GM12878 (cell line): ENCODE data around the gene SMIM21. TPM values are rescaled to one million over a fixed set of nuclear protein-coding genes. Genes with fewer than 3 reads are reported as not detected.

Source experiments
- ATAC-seq: fragments of 200-7000 bp; cut with Tn5 transposase; 3 replicates; pipeline ENCODE4 v1.9.1; 2020; ENCODE audit warnings: mild to moderate bottlenecking, moderate library complexity
- BruUV-seq: library from RNA; stranded (reverse); fragments of 400-500 nt; replicated peaks from 2 replicates; lab custom pipeline; 2021; lab: Mats Ljungman, UMichigan
- CTCF ChIA-PET: fragments of 300-600 bp; sonication (Branson Sonifier 250); formaldehyde crosslinking; extraction: SDS; loops from one replicate; lab custom pipeline; 2021; ENCODE audit warnings: inconsistent platforms; lab: Yijun Ruan, JAX
- POLR2A ChIA-PET: fragments of 350-600 bp; formaldehyde crosslinking; extraction: SDS; loops from one replicate; lab custom pipeline; 2021; ENCODE audit warnings: inconsistent platforms; lab: Charles Lee
- RAD21 ChIA-PET: fragments of 300-600 bp; sonication (Branson Sonifier 250); formaldehyde crosslinking; loops from one replicate; lab custom pipeline; 2023; ENCODE audit warnings: antibody characterized with exemption; ENCODE audit not compliant: unreplicated experiment; lab: Charles Lee
- SMC1A ChIA-PET: fragments of 300-600 bp; sonication (Branson Sonifier 250); formaldehyde crosslinking; loops from one replicate; lab custom pipeline; 2023; ENCODE audit not compliant: unreplicated experiment, uncharacterized antibody; lab: Charles Lee
- DNase-seq: peaks from one replicate; pipeline ENCODE4 v3.0.0-alpha.2; 2011; ENCODE audit warnings: low read depth, low spot score
- FAIRE-seq: peaks from 3 replicates; lab custom pipeline; 2011; peaks lifted over from hg19 to GRCh38; lab: Jason Lieb, UNC
- H2AFZ ChIP-seq: 2 replicates; pipeline ENCODE4 v1.6.0; 2011; ENCODE audit warnings: low read depth, low read length, control low read depth; ENCODE audit not compliant: control insufficient read depth
- H3K27ac ChIP-seq: 2 replicates; pipeline ENCODE4 v1.5.1; 2011; ENCODE audit warnings: control low read depth; ENCODE audit not compliant: control insufficient read depth, insufficient read depth
- H3K27me3 ChIP-seq, 2 experiments: replicated peaks in 1 of 2; 2 replicates each; pipeline versions ENCODE4 v1.6.0 to v1.6.1; 2011; ENCODE audit warnings: low read length in 1 of 2; ENCODE audit not compliant: control insufficient read depth in 2 of 2, insufficient read depth in 2 of 2
- H3K36me3 ChIP-seq, 2 experiments: 2 replicates each; pipeline ENCODE4 v1.5.1; 2011; ENCODE audit warnings: low read length in 1 of 2; ENCODE audit not compliant: control insufficient read depth in 2 of 2, insufficient read depth in 2 of 2
- H3K4me1 ChIP-seq: 2 replicates; pipeline ENCODE4 v1.6.1; 2011; ENCODE audit warnings: mild to moderate bottlenecking, low read length, moderate library complexity, mixed read lengths; ENCODE audit not compliant: control insufficient read depth, insufficient read depth
- H3K4me2 ChIP-seq: 2 replicates; pipeline ENCODE4 v1.6.0; 2011; ENCODE audit warnings: control low read depth; ENCODE audit not compliant: control insufficient read depth, insufficient read depth
- H3K4me3 ChIP-seq: fragments of 200-600 bp; sonication (generic); 2 replicates; pipeline ENCODE4 v1.5.1; 2016
- H3K79me2 ChIP-seq: 2 replicates; pipeline ENCODE4 v1.6.0; 2011; ENCODE audit warnings: low read length; ENCODE audit not compliant: control insufficient read depth, insufficient read depth
- H3K9ac ChIP-seq: 2 replicates; pipeline ENCODE4 v1.8.0; 2011; ENCODE audit warnings: low read length, control low read depth, mixed read lengths; ENCODE audit not compliant: control insufficient read depth, insufficient read depth
- H3K9me3 ChIP-seq: replicated peaks from 3 replicates; pipeline ENCODE4 v1.5.1; 2011; ENCODE audit warnings: mild to moderate bottlenecking, low read length; ENCODE audit not compliant: control insufficient read depth, insufficient read depth
- H4K20me1 ChIP-seq: 2 replicates; pipeline ENCODE4 v1.6.0; 2011; ENCODE audit not compliant: control insufficient read depth, insufficient read depth
- CHD4 ChIP-seq: fragments of 200-600 bp; sonication (generic); IDR thresholded peaks from 2 replicates; pipeline ENCODE4 v1.6.1; 2016; ENCODE audit warnings: mild to moderate bottlenecking
- DPF2 ChIP-seq: fragments of 450-650 bp; IDR thresholded peaks from 2 replicates; pipeline ENCODE4 v1.6.1; 2017; ENCODE audit warnings: mild to moderate bottlenecking
- HCFC1 ChIP-seq: fragments of 150-350 bp; IDR thresholded peaks from 2 replicates; pipeline ENCODE4 v1.6.1; 2014; ENCODE audit warnings: low read length
- IRF4 ChIP-seq: IDR thresholded peaks from 2 replicates; pipeline ENCODE4 v1.6.1; 2011; ENCODE audit warnings: low read depth, low read length
- RCOR1 ChIP-seq: conservative IDR thresholded peaks from 2 replicates; pipeline ENCODE4 v1.6.1; 2012; ENCODE audit warnings: low read depth, low read length, improper control_type of control experiment
- ZSCAN29 ChIP-seq: fragments of 450-650 bp; IDR thresholded peaks from 2 replicates; pipeline ENCODE4 v1.6.1; 2017; ENCODE audit warnings: mild to moderate bottlenecking, moderate library complexity
- WGBS: methylation state at CpG from one replicate; pipeline ENCODE4 v1.1.6; 2016; ENCODE audit warnings: low lambda C conversion rate; ENCODE audit not compliant: insufficient replicate concordance, insufficient coverage; ENCODE audit errors: missing lambda C conversion rate; 5-methylcytosine and 5-hydroxymethylcytosine counted together
- in situ Hi-C: fragments of 300-500 bp; cut with MboI; formaldehyde crosslinking; loops from 9 replicates; pipeline ENCODE4 v1.14.3; 2018; ENCODE audit warnings: mixed read lengths
- intact Hi-C: fragments of 100-400 bp; cut with micrococcal nuclease; formaldehyde crosslinking; loops from one replicate; pipeline ENCODE4 v1.14.2; 2022; ENCODE audit not compliant: unreplicated experiment
- polyA plus RNA-seq, 11 experiments: library from polyadenylated mRNA; depleted of rRNA in 4 of 11; unstranded in 6 of 11; stranded (reverse) in 5 of 11; fragments of >200 nt; fragmentation: Nextera tagmentation in 4 of 11; fragmentation: Illumina TruSeq in 1 of 11; extraction: Ambion mirVana in 4 of 11; extraction: Trizol in 1 of 11; gene quantifications; 1 replicate in 1 of 11; 2 replicates in 10 of 11; pipeline versions ENCODE4 v1.2.1 to v1.2.3, GENCODE V29; 2011 to 2016; ENCODE audit warnings: inconsistent platforms in 2 of 11, missing spikeins in 2 of 11, low read depth in 1 of 11
- total RNA-seq, 4 experiments: library from RNA; depleted of rRNA in 3 of 4; stranded (reverse); fragments of >200 nt in 3 of 4; fragmentation: Illumina TruSeq in 1 of 4; extraction: Trizol in 1 of 4; gene quantifications; 2 replicates each; pipeline versions ENCODE4 v1.2.1 to v1.2.3, GENCODE V29; 2013 to 2021
- TF ChIP-seq, protein P1 (sequence below): fragments of 150-350 bp; IDR thresholded peaks from 2 replicates; pipeline ENCODE4 v1.6.1; 2016; ENCODE audit warnings: low read depth, low read length
- TF ChIP-seq, protein P2 (sequence below): IDR thresholded peaks from 2 replicates; pipeline ENCODE4 v1.6.1; 2011; ENCODE audit warnings: borderline replicate concordance, low read depth, mild to moderate bottlenecking, moderate library complexity, low read length; ENCODE audit not compliant: insufficient read depth, poor library complexity, severe bottlenecking
- TF ChIP-seq, protein P3 (sequence below): fragments of 450-650 bp; IDR thresholded peaks from 2 replicates; pipeline ENCODE4 v1.6.1; 2018; ENCODE audit warnings: mild to moderate bottlenecking, low read depth, moderate library complexity; ENCODE audit not compliant: partially characterized antibody

Gene SMIM21
- total and polyA plus RNA-seq, 10 of the 15 experiments (the other 5 are each of a cell fraction or from before 2014, with no cell fraction given) = not detected

DNA sequence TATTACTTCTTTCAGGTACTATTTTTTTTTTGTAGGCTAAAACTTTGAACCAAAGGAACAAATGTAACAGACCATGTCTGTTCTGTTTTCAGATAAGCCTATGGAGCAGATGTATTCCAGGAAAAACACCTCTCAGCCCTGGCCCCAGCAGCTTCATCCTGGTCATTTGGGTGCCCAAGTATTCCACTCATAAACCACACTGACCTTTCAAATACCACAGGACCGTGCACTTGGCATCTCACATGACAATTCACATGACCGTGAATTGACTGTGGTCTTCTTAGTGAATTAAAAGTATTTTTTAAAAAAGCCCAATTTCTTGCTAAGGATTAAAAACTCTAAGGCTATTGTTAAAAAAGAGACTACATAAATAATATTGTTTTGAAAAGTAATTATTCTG lies 50.2 kb downstream of the SMIM21 start:
- ChIA-PET POLR2A (no interaction called here), RAD21 (no interaction called here), CTCF (interaction anchor here (0.6 to 0.7 kb wide), 2 partner anchors 30 to 571 kb away, joined by 3 read pairs; no protein-coding TSS in a partner anchor), SMC1A (no interaction called here)
- ATAC-seq (no peak), DNase-seq (no peak), FAIRE-seq (no peak)
- no peak overlapping the region for H3K4me2 ChIP-seq
- TF ChIP-seq CHD4 (no peak), HCFC1 (no peak), DPF2 (no peak), RCOR1 (no peak), IRF4 (no peak), ZSCAN29 (no peak)
- TF ChIP-seq, protein P1, sequence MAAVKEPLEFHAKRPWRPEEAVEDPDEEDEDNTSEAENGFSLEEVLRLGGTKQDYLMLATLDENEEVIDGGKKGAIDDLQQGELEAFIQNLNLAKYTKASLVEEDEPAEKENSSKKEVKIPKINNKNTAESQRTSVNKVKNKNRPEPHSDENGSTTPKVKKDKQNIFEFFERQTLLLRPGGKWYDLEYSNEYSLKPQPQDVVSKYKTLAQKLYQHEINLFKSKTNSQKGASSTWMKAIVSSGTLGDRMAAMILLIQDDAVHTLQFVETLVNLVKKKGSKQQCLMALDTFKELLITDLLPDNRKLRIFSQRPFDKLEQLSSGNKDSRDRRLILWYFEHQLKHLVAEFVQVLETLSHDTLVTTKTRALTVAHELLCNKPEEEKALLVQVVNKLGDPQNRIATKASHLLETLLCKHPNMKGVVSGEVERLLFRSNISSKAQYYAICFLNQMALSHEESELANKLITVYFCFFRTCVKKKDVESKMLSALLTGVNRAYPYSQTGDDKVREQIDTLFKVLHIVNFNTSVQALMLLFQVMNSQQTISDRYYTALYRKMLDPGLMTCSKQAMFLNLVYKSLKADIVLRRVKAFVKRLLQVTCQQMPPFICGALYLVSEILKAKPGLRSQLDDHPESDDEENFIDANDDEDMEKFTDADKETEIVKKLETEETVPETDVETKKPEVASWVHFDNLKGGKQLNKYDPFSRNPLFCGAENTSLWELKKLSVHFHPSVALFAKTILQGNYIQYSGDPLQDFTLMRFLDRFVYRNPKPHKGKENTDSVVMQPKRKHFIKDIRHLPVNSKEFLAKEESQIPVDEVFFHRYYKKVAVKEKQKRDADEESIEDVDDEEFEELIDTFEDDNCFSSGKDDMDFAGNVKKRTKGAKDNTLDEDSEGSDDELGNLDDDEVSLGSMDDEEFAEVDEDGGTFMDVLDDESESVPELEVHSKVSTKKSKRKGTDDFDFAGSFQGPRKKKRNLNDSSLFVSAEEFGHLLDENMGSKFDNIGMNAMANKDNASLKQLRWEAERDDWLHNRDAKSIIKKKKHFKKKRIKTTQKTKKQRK = no peak
- TF ChIP-seq, protein P2, sequence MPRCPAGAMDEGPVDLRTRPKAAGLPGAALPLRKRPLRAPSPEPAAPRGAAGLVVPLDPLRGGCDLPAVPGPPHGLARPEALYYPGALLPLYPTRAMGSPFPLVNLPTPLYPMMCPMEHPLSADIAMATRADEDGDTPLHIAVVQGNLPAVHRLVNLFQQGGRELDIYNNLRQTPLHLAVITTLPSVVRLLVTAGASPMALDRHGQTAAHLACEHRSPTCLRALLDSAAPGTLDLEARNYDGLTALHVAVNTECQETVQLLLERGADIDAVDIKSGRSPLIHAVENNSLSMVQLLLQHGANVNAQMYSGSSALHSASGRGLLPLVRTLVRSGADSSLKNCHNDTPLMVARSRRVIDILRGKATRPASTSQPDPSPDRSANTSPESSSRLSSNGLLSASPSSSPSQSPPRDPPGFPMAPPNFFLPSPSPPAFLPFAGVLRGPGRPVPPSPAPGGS = no peak
- TF ChIP-seq, protein P3, sequence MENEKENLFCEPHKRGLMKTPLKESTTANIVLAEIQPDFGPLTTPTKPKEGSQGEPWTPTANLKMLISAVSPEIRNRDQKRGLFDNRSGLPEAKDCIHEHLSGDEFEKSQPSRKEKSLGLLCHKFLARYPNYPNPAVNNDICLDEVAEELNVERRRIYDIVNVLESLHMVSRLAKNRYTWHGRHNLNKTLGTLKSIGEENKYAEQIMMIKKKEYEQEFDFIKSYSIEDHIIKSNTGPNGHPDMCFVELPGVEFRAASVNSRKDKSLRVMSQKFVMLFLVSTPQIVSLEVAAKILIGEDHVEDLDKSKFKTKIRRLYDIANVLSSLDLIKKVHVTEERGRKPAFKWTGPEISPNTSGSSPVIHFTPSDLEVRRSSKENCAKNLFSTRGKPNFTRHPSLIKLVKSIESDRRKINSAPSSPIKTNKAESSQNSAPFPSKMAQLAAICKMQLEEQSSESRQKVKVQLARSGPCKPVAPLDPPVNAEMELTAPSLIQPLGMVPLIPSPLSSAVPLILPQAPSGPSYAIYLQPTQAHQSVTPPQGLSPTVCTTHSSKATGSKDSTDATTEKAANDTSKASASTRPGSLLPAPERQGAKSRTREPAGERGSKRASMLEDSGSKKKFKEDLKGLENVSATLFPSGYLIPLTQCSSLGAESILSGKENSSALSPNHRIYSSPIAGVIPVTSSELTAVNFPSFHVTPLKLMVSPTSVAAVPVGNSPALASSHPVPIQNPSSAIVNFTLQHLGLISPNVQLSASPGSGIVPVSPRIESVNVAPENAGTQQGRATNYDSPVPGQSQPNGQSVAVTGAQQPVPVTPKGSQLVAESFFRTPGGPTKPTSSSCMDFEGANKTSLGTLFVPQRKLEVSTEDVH = no peak
- H2AFZ ChIP-seq = no peak overlapping the region
- no peak overlapping the region for H3K9ac ChIP-seq
- H3K27me3 ChIP-seq = no peaks in the 10 kb centered on the region; a peak in 1 of 4 replicates
- in situ Hi-C loops = no loop called here
- H3K27ac ChIP-seq = no peak overlapping the region
- H4K20me1 ChIP-seq = no peaks in the 10 kb centered on the region
- BruUV-seq = no TSS peak
- H3K79me2 ChIP-seq = no peaks in the 10 kb centered on the region
- no peaks in the 10 kb centered on the region; the same call in 2 of the 3 replicates for H3K9me3 ChIP-seq
- WGBS = 56% methylated on average over 2 of the region's 2 CpGs
- H3K36me3 ChIP-seq = no peaks in the 10 kb centered on the region
- intact Hi-C loops = no loop called here
- no peaks in the 10 kb centered on the region for H3K4me1 ChIP-seq
- no peak overlapping the region for H3K4me3 ChIP-seq
